ENCODE measurements around the gene SPIN1.

DNA sequence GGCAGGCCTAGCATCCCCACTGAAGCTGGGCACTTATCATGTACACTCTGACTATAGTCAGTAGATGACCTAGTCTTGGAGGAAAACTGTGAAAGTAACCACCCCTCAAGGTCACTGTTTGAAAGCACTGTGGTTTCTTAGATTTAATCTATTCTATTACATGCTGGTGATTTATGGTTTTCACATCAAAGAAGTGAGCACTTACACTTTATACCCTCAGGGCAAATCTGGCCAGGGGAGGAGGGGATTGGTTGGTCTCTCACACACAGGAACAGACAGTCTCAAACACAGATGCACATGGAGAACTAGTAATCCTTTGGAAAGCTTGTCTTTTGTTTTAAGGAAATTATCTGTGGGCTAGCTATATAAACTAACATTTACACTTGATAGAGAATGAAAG lies 17.9 kb upstream of the SPIN1 start:
- TF ChIP-seq CTCF (IDR thresholded peaks at IDR 0.05) (no peak), POLR2A (IDR thresholded peaks at IDR 0.05) (no peak)
